HG02678 (cell line): ENCODE results near the gene SLC6A12.
"Not testable (repeated sequence)": the region's sequence is repeated elsewhere in the genome, so short reads cannot be mapped to it uniquely, and the experiment has no call there.

Source experiments
- ATAC-seq: cut with Tn5 transposase; IDR thresholded peaks from one replicate; pipeline ENCODE4 v1.9.1; 2021; ENCODE audit warnings: mild to moderate bottlenecking, moderate library complexity; ENCODE audit not compliant: unreplicated experiment

Gene SLC6A12

GRCh38 chr12:235967-236366 is 22.0 kb upstream of the SLC6A12 start:
- ATAC-seq = not testable (repeated sequence)

- ATAC-seq = no peak
Measured at GRCh38 chr12:234891-235415, 21.0 kb upstream of the SLC6A12 start.

GRCh38 chr12:234019-234418 is 20.1 kb upstream of the SLC6A12 start:
- no peak for ATAC-seq

- no peak for ATAC-seq
Measured at GRCh38 chr12:233615-233968, 19.6 kb upstream of the SLC6A12 start.

- ATAC-seq = no peak
Measured at GRCh38 chr12:232731-233614, 19.0 kb upstream of the SLC6A12 start.

- ATAC-seq = no peak
Measured at GRCh38 chr12:230925-231671, 17.1 kb upstream of the SLC6A12 start.

- ATAC-seq = no peak
Measured at GRCh38 chr12:229441-230191, 15.7 kb upstream of the SLC6A12 start.

- no peak for ATAC-seq
Measured at GRCh38 chr12:228846-229200, 14.9 kb upstream of the SLC6A12 start.

- no peak for ATAC-seq
Measured at GRCh38 chr12:227923-228845, 14.2 kb upstream of the SLC6A12 start.

- no peak for ATAC-seq
Measured at GRCh38 chr12:227286-227915, 13.4 kb upstream of the SLC6A12 start.

GRCh38 chr12:226401-226800 is 12.4 kb upstream of the SLC6A12 start:
- ATAC-seq = no peak

- no peak for ATAC-seq
Measured at GRCh38 chr12:225012-225411, 11.1 kb upstream of the SLC6A12 start.

GRCh38 chr12:224330-224729 is 10.4 kb upstream of the SLC6A12 start:
- ATAC-seq = no peak

GRCh38 chr12:223841-224240 is 9.9 kb upstream of the SLC6A12 start:
- ATAC-seq = no peak

- no peak for ATAC-seq
Measured at GRCh38 chr12:221736-222135, 7.8 kb upstream of the SLC6A12 start.

- no peak for ATAC-seq
Measured at GRCh38 chr12:220946-221550, 7.1 kb upstream of the SLC6A12 start.

- ATAC-seq = no peak
Measured at GRCh38 chr12:220491-220890, 6.5 kb upstream of the SLC6A12 start.

- no peak for ATAC-seq
Measured at GRCh38 chr12:219891-220352, 6.0 kb upstream of the SLC6A12 start.
